ENCODE measurements around the gene DUSP28.

GRCh38 chr2:240559286-240559685 is 871 bp upstream of the DUSP28 start:
- no peak for TF ChIP-seq CTCF (tag by site-specific recombination; IDR thresholded peaks at IDR 0.05)
- TF ChIP-seq, protein P1, sequence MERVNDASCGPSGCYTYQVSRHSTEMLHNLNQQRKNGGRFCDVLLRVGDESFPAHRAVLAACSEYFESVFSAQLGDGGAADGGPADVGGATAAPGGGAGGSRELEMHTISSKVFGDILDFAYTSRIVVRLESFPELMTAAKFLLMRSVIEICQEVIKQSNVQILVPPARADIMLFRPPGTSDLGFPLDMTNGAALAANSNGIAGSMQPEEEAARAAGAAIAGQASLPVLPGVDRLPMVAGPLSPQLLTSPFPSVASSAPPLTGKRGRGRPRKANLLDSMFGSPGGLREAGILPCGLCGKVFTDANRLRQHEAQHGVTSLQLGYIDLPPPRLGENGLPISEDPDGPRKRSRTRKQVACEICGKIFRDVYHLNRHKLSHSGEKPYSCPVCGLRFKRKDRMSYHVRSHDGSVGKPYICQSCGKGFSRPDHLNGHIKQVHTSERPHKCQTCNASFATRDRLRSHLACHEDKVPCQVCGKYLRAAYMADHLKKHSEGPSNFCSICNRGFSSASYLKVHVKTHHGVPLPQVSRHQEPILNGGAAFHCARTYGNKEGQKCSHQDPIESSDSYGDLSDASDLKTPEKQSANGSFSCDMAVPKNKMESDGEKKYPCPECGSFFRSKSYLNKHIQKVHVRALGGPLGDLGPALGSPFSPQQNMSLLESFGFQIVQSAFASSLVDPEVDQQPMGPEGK (tag by site-specific recombination; IDR thresholded peaks at IDR 0.05): no peak
- no peak for TF ChIP-seq ZNF133 (tag by site-specific recombination; IDR thresholded peaks at IDR 0.05)

Data from HEK293 (cell line).